SH-SY5Y (cell line): ENCODE results near the gene CSE1L.

Experiments used
- GATA2 ChIP-seq: IDR thresholded peaks from 2 replicates; pipeline ENCODE4 v1.6.1; 2011; ENCODE audit warnings: mild to moderate bottlenecking, low read depth, low read length
- GATA3 ChIP-seq: IDR thresholded peaks from 2 replicates; pipeline ENCODE4 v1.6.1; 2011; ENCODE audit warnings: low read depth, mild to moderate bottlenecking, low read length, moderate library complexity

- TF ChIP-seq GATA2 (no peak), GATA3 (no peak)
Observed at GRCh38 chr20:49123982-49124381, 77.9 kb downstream of the CSE1L start.
